Natural killer cell (primary cell): ENCODE measurements around the gene CACNG7. TPM values are rescaled to one million over a fixed set of nuclear protein-coding genes. Genes with fewer than 3 reads are reported as not detected.

Experiments
- ATAC-seq, 3 donors: fragments of 150-1000 bp in 2 of 3; fragments of 200-7000 bp in 1 of 3; cut with Tn5 transposase; 1 replicate in 1 of 3; 2 replicates in 2 of 3; pipeline ENCODE4 v1.10.0; 2021; ENCODE audit warnings: mild to moderate bottlenecking in 2 of 3, moderate library complexity in 2 of 3
- DNase-seq, 2 donors: peaks; one replicate each; pipeline versions ENCODE4 v3.0.0 to v3.0.0-alpha.2; 2013 to 2021; ENCODE audit warnings: mixed read lengths in 1 of 2
- H3K27ac ChIP-seq: one replicate; pipeline ENCODE4 v1.5.1; 2013; ENCODE audit warnings: mild to moderate bottlenecking, low read length
- H3K27me3 ChIP-seq: one replicate; pipeline ENCODE4 v1.6.1; 2013; ENCODE audit warnings: low read length; ENCODE audit not compliant: control insufficient read depth, insufficient read depth
- H3K36me3 ChIP-seq: one replicate; pipeline ENCODE4 v1.6.1; 2013; ENCODE audit warnings: low read length; ENCODE audit not compliant: control insufficient read depth, insufficient read depth
- H3K4me1 ChIP-seq: one replicate; pipeline ENCODE4 v1.6.1; 2013; ENCODE audit warnings: low read length; ENCODE audit not compliant: control insufficient read depth, insufficient read depth
- H3K4me3 ChIP-seq: one replicate; pipeline ENCODE4 v1.5.1; 2013; ENCODE audit warnings: low read length
- H3K9me3 ChIP-seq: one replicate; pipeline ENCODE4 v1.6.1; 2013; ENCODE audit warnings: low read length; ENCODE audit not compliant: control insufficient read depth, insufficient read depth
- H3K27ac Mint-ChIP-seq, 2 donors: one replicate each; pipeline ENCODE4 v1.8.0; 2022; ENCODE audit warnings: mild to moderate bottlenecking in 2 of 2, mixed read lengths in 2 of 2, moderate library complexity in 1 of 2
- H3K27me3 Mint-ChIP-seq, 2 donors: one replicate each; pipeline ENCODE4 v1.8.0; 2022; ENCODE audit warnings: low read depth in 2 of 2, mixed read lengths in 2 of 2
- H3K36me3 Mint-ChIP-seq: one replicate; pipeline ENCODE4 v1.8.0; 2022; ENCODE audit warnings: mixed read lengths
- H3K4me1 Mint-ChIP-seq, 2 donors: one replicate each; pipeline ENCODE4 v1.8.0; 2022; ENCODE audit warnings: mixed read lengths in 2 of 2
- H3K4me3 Mint-ChIP-seq: one replicate; pipeline ENCODE4 v1.8.0; 2022; ENCODE audit warnings: mild to moderate bottlenecking, moderate library complexity, mixed read lengths
- H3K9me3 Mint-ChIP-seq, 2 donors: one replicate each; pipeline ENCODE4 v1.8.0; 2022; ENCODE audit warnings: mixed read lengths in 2 of 2
- WGBS: methylation state at CpG from one replicate; pipeline ENCODE4 v1.1.7; 2013; ENCODE audit warnings: missing lambda C conversion rate; ENCODE audit not compliant: insufficient coverage; 5-methylcytosine and 5-hydroxymethylcytosine counted together
- intact Hi-C: fragments of 100-400 bp; cut with micrococcal nuclease; formaldehyde crosslinking; loops from one replicate; pipeline ENCODE4 v1.14.2; 2022
- total RNA-seq, 4 donors: library from RNA; stranded (reverse); fragments of 120-200 nt in 1 of 4; gene quantifications; one replicate each; pipeline versions ENCODE4 v1.2.3 to v1.2.4, GENCODE V29; 2013 to 2022
- TF ChIP-seq, protein P1 (sequence below): fragments of 200-600 bp; IDR thresholded peaks from one replicate; pipeline ENCODE4 v1.8.0; 2022; ENCODE audit warnings: antibody characterized with exemption

The CACNG7 gene, protein sequence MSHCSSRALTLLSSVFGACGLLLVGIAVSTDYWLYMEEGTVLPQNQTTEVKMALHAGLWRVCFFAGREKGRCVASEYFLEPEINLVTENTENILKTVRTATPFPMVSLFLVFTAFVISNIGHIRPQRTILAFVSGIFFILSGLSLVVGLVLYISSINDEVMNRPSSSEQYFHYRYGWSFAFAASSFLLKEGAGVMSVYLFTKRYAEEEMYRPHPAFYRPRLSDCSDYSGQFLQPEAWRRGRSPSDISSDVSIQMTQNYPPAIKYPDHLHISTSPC
- not detected for total RNA-seq
- total RNA-seq (2013), result not detected

DNA sequence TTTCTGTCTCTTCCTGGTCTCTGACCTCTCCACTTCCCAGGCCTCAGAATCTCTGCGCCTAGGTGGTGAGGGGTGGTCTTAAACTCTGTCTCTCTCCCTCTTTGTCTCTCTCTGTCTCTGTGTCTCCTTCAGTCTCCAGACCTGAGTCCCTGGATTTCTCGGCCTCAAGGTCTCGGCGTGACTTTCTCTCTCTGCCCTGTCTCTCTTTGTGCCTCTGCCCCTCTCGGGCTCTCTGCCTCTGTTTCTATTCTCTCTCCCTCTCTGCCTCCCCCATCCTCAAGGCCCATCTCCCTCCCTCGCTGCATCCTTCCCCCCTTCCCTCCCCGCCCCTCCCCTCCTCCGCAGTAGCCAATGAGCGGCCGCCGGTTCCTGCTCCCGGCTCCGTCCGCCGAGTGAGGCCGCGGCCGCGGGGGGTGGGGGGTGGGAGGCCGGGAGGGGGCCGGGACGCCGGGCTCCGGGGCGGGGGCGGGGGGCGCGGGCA, at the start of gene CACNG7:
TSS of gene CACNG7 (plus strand) at position 344 of the 481 bp plus-strand sequence. CDS start 3,554 bp downstream, outside the sequence.
- no peaks in the 10 kb centered on the region for H3K36me3 ChIP-seq
- H3K36me3 Mint-ChIP-seq, result no peaks in the 10 kb centered on the region
- no peak within 1 kb of the TSS for H3K4me3 ChIP-seq
- intact Hi-C loops, result no loop called here
- H3K9me3 ChIP-seq, result no peaks in the 10 kb centered on the region
- peak within 1 kb of the TSS in 1 of 2 donors; percentile 53 for H3K27ac Mint-ChIP-seq
- WGBS, result 4% methylated on average over 13 of the region's 28 CpGs
- H3K27ac ChIP-seq, result no peak within 1 kb of the TSS
- H3K27me3 ChIP-seq, result peaks cover 35% of the 10 kb centered on the region
- peaks cover 17 to 52% of the 10 kb centered on the region in 2 donors for H3K4me1 Mint-ChIP-seq
- H3K9me3 Mint-ChIP-seq, result peaks cover 0 to 4% of the 10 kb centered on the region in 2 donors
- TF ChIP-seq, protein P1, sequence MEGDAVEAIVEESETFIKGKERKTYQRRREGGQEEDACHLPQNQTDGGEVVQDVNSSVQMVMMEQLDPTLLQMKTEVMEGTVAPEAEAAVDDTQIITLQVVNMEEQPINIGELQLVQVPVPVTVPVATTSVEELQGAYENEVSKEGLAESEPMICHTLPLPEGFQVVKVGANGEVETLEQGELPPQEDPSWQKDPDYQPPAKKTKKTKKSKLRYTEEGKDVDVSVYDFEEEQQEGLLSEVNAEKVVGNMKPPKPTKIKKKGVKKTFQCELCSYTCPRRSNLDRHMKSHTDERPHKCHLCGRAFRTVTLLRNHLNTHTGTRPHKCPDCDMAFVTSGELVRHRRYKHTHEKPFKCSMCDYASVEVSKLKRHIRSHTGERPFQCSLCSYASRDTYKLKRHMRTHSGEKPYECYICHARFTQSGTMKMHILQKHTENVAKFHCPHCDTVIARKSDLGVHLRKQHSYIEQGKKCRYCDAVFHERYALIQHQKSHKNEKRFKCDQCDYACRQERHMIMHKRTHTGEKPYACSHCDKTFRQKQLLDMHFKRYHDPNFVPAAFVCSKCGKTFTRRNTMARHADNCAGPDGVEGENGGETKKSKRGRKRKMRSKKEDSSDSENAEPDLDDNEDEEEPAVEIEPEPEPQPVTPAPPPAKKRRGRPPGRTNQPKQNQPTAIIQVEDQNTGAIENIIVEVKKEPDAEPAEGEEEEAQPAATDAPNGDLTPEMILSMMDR, result no peak
- no peak for ATAC-seq
- no peak for DNase-seq
- peak within 1 kb of the TSS; percentile 52 for H3K4me3 Mint-ChIP-seq
- H3K27me3 Mint-ChIP-seq, result peaks cover 63 to 68% of the 10 kb centered on the region in 2 donors
- H3K4me1 ChIP-seq, result peaks cover 31% of the 10 kb centered on the region

DNA sequence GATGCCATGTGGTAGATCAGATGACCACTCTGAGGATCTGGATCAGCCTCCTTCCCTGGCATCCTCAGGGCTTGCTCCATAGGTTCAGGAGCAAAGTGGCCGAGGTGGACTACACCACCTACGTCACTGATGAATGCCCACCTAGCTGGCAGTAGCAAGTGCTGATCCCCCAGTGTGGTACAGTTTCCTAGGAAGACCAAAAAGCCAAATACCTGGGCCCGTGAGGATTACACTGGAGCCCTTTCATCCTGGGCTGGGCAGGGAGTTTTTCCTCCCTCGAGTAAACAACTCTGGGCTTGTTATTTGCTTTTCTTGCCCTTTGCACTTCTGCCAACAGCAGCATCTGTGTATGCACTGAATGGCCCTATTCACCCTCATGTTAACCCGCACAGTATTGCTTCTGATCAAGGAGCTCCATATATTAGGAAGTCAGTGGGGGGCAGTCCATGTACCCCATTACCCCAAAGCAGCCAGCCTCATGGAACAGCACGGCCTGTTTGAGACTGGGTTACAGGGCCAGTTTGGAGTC, 44.7 kb upstream of the CACNG7 start:
- Mint-ChIP-seq H3K4me1 (peaks cover 23 to 32% of the 10 kb centered on the region in 2 donors), H3K36me3 (no peaks in the 10 kb centered on the region), H3K27me3 (no peaks in the 10 kb centered on the region), H3K9me3 (no peaks in the 10 kb centered on the region), H3K4me3 (no peak overlapping the region), H3K27ac (peak overlapping the region in 1 of 2 donors; percentile 99)
- intact Hi-C loops, result no loop called here
- TF ChIP-seq, protein P1, result no peak
- Histone ChIP-seq H3K36me3 (no peaks in the 10 kb centered on the region), H3K9me3 (no peaks in the 10 kb centered on the region), H3K4me1 (peaks cover 38% of the 10 kb centered on the region), H3K4me3 (no peak overlapping the region), H3K27me3 (no peaks in the 10 kb centered on the region), H3K27ac (no peak overlapping the region)
- 92% methylated on average over 6 of the region's 6 CpGs for WGBS
- no peak for DNase-seq
- ATAC-seq, result no peak

DNA sequence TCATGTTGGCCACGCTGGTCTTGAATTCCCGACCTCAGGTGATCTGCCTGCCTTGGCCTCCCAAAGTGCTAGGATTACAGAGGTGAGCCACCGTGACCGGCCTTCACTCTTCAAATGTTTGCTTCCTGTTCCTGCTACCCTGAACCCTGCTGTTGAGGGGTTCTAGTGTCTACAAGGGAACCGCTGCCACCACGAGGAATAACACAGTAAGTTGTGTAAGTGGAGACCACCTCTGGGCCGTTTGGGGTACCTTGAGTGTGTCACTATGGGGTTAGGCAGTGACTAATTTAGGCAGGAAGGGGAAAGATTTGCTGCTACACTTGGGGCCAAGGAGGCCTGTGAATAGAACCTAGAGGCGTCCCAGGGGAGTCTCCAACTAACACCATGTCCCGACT, 43.6 kb upstream of the CACNG7 start:
- no peak for ATAC-seq
- peak in 1 of 2 donors; percentile 17 for DNase-seq
- H3K4me3 ChIP-seq, result peak overlapping the region; percentile 27

More for the DNA sequence above, 43.6 kb upstream of the CACNG7 start:
- H3K9me3 Mint-ChIP-seq, result no peaks in the 10 kb centered on the region
- intact Hi-C loops, result no loop called here
- peak overlapping the region; percentile 99 for H3K27ac ChIP-seq
- no peaks in the 10 kb centered on the region for H3K27me3 Mint-ChIP-seq
- H3K36me3 Mint-ChIP-seq, result no peaks in the 10 kb centered on the region
- TF ChIP-seq, protein P1, result no peak
- H3K27me3 ChIP-seq, result no peaks in the 10 kb centered on the region
- no peaks in the 10 kb centered on the region for H3K9me3 ChIP-seq
- H3K36me3 ChIP-seq, result peaks cover 1% of the 10 kb centered on the region
- WGBS, result 64% methylated on average over 9 of the region's 9 CpGs
- peak overlapping the region; percentile 40 for H3K4me3 Mint-ChIP-seq
- peak overlapping the region; percentile 98 to 99 for H3K27ac Mint-ChIP-seq
- peaks cover 25 to 39% of the 10 kb centered on the region in 2 donors for H3K4me1 Mint-ChIP-seq
- H3K4me1 ChIP-seq, result peaks cover 45% of the 10 kb centered on the region
